GM13976 (cell line): ENCODE measurements around the gene TNIP3.

ENCODE experiments used
- DNase-seq: peaks from one replicate; pipeline ENCODE4 v3.0.0; 2012; ENCODE audit warnings: low spot score
- CTCF ChIP-seq: IDR thresholded peaks from 2 replicates; pipeline ENCODE4 v1.5.1; 2012; ENCODE audit warnings: borderline replicate concordance, mild to moderate bottlenecking; ENCODE audit not compliant: insufficient read depth; ENCODE audit errors: extremely low read depth, missing control alignments, control extremely low read depth
- in situ Hi-C: fragments of 300-500 bp; cut with MboI; formaldehyde crosslinking; loops from one replicate; pipeline ENCODE4 v1.12.0; 2022; ENCODE audit warnings: low sequenced_read_pairs, mixed read lengths, inconsistent platforms; ENCODE audit not compliant: unreplicated experiment

The TNIP3 gene

DNA sequence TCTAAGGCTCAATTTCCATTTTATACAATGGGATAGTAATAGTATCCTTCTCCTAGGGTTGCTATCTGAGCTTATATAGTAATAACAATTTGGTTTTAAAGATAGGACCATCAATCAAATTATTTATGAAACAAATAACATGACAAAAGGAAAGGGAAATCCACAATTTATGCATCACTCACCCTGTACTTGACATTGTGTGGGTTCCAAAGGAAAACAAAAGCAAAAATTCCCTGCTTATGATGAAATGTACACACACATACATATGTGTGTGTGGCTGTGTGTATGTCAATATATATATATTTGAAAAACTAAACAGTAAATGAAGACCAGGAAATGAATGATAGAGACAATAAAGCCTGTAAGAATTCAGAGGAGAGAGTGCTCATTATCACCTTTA, 2.9 kb upstream of the TNIP3 start:
- in situ Hi-C loops = no loop called here
- no peak for TF ChIP-seq CTCF

GRCh38 chr4:121165206-121165605, 1.1 kb upstream of the TNIP3 start:
- DNase-seq = no peak
- TF ChIP-seq CTCF = no peak
- in situ Hi-C loops = no loop called here

More for the DNA sequence above, 2.9 kb upstream of the TNIP3 start:
- DNase-seq = no peak

DNA sequence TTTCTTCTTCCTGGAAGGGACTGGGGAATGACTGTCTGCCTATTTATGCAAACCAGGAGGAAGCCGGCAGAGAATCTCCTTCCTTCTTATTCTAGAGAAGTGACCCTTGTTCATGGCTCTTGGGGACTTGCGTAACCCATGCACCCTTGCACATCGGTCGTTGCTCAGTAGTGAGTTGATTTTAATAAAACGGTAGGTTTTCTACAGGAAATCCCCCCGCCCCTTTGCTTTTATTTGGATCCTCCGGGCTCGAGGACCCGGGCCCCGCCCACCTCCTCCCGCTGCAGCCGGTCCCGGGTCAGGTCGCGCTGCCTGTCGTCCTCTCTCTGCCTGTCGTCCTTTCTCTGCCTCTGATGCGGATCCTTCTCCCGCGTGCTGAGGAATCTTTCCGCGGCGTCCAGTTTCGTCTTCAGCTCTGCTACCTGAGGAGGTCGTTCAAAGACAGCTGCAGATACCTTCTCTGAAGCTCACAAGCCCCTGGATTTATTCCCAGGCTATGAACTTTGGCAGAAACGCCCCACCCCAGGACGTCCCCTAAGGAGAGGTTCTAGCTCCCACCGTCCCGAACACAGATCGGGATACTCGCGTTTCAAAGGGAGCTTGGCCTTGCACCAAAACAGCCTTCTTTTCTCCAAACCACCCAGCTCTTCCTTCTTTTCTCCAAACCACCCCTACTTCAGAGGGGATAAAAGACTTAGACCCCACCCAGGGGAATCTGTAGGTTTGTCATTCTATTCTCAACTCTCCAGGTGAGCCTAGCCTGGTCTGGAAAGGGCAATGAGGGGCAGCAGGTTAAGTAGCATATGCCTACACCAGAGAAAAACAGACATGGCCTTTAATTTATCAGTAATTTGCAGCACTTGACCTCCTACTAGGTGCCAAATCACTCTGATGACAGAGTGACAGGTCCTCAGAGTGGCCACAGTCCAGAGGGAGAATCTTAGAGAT, 7.0 kb downstream of the TNIP3 start:
- peak; percentile 18 for DNase-seq
- in situ Hi-C loops = no loop called here
- no peak for TF ChIP-seq CTCF

DNA sequence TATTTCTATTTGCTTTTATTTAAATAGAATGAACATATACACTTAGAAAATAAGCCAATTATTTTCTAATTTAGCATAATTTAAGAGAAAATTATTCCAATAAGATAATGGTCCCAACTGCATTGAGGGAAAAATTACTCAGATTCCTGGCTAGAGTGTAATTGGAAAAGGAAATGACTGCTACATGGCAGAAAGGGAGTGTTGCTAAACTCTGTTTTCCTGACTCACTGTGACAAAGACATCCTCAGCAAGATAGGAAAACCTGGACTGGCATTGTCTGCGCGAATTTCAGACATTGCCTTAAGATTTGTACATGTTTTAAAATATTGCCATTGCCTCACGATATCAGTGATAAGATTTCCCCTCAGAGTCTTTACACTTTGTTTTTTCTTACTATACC, 8.2 kb downstream of the TNIP3 start:
- no peak for TF ChIP-seq CTCF
- in situ Hi-C loops = no loop called here
- no peak for DNase-seq

DNA sequence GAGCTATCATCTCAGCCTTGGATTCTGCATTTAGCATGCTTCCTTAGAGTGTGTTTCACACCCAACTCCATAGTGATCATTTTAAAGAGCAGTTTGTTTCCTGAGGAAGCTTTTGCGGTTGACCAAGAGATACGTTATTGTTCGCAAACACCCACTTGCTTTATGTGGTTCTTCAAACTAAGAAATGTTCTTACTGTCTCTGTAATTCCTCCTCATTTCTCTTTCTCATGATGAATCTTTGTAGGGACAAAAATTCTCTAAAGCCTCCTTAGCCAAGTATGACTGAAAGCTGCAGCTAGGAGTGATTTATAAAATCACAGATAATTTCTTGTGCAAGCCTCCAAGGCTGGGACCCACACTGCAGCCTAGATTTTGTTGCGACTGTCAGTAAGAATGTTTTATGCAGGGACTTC, 10.0 kb downstream of the TNIP3 start:
- peak; percentile 30 for DNase-seq
- no peak for TF ChIP-seq CTCF
- in situ Hi-C loops = no loop called here

- no peak for TF ChIP-seq CTCF
- in situ Hi-C loops = no loop called here
- no peak for DNase-seq
These were observed 12.2 kb downstream of the TNIP3 start for GRCh38 chr4:121151942-121152341.
